Measurements from ENCODE around the gene ARHGAP18. TPM values are rescaled to one million over a fixed set of nuclear protein-coding genes. Genes with fewer than 3 reads are reported as not detected.
A peak's percentile ranks its signal among the peaks of the same experiment; 100 is the strongest.

The ARHGAP18 gene
- total and polyA plus RNA-seq, 2 of the 13 experiments (the other 11 are each of a cell fraction or from before 2014, with no cell fraction given) = 58.2 to 115 TPM

DNA sequence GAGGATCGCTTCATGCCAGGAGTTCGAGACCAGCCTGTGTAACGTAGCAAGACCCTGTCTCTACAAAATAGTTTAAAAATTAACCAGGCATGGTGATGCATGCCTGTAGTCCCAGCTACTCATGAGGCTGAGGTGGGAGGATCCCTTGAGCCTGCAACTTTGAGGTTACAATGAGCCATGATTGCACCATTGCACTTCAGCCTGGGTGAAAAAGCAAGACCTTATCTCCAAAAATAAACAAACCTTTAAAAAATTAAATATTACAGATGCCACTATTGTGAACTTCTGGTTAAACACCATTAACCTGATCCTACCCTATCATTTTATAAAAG is 116.8 kb downstream of the ARHGAP18 start (continued):
- TF ChIP-seq, protein P1, sequence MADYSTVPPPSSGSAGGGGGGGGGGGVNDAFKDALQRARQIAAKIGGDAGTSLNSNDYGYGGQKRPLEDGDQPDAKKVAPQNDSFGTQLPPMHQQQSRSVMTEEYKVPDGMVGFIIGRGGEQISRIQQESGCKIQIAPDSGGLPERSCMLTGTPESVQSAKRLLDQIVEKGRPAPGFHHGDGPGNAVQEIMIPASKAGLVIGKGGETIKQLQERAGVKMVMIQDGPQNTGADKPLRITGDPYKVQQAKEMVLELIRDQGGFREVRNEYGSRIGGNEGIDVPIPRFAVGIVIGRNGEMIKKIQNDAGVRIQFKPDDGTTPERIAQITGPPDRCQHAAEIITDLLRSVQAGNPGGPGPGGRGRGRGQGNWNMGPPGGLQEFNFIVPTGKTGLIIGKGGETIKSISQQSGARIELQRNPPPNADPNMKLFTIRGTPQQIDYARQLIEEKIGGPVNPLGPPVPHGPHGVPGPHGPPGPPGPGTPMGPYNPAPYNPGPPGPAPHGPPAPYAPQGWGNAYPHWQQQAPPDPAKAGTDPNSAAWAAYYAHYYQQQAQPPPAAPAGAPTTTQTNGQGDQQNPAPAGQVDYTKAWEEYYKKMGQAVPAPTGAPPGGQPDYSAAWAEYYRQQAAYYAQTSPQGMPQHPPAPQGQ (CRISPR knock-in tag; IDR thresholded peaks at IDR 0.05; ENCODE audit: borderline replicate concordance) = no peak
- TF ChIP-seq, protein P2, sequence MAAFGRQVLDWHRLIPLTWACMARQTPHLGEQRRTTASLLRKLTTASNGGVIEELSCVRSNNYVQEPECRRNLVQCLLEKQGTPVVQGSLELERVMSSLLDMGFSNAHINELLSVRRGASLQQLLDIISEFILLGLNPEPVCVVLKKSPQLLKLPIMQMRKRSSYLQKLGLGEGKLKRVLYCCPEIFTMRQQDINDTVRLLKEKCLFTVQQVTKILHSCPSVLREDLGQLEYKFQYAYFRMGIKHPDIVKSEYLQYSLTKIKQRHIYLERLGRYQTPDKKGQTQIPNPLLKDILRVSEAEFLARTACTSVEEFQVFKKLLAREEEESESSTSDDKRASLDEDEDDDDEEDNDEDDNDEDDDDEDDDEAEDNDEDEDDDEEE (CRISPR knock-in tag; IDR thresholded peaks at IDR 0.05) = no peak
- no peak for TF ChIP-seq RORA (CRISPR knock-in tag; IDR thresholded peaks at IDR 0.05)
- no peak for TF ChIP-seq KLF16 (CRISPR knock-in tag; IDR thresholded peaks at IDR 0.05)
- TF ChIP-seq ZNF660 (CRISPR knock-in tag; IDR thresholded peaks at IDR 0.05; ENCODE audit: borderline replicate concordance, low read depth) = no peak
- TF ChIP-seq, protein P3, sequence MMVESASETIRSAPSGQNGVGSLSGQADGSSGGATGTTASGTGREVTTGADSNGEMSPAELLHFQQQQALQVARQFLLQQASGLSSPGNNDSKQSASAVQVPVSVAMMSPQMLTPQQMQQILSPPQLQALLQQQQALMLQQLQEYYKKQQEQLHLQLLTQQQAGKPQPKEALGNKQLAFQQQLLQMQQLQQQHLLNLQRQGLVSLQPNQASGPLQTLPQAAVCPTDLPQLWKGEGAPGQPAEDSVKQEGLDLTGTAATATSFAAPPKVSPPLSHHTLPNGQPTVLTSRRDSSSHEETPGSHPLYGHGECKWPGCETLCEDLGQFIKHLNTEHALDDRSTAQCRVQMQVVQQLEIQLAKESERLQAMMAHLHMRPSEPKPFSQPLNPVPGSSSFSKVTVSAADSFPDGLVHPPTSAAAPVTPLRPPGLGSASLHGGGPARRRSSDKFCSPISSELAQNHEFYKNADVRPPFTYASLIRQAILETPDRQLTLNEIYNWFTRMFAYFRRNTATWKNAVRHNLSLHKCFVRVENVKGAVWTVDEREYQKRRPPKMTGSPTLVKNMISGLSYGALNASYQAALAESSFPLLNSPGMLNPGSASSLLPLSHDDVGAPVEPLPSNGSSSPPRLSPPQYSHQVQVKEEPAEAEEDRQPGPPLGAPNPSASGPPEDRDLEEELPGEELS (CRISPR knock-in tag; IDR thresholded peaks at IDR 0.05) = 0 out of 2 replicates have a peak, but pooled peaks have one; percentile 25
- no peak for TF ChIP-seq SP1 (IDR thresholded peaks at IDR 0.05)
- no peak for TF ChIP-seq SP1 (CRISPR knock-in tag; IDR thresholded peaks at IDR 0.05)
- TF ChIP-seq, protein P4, sequence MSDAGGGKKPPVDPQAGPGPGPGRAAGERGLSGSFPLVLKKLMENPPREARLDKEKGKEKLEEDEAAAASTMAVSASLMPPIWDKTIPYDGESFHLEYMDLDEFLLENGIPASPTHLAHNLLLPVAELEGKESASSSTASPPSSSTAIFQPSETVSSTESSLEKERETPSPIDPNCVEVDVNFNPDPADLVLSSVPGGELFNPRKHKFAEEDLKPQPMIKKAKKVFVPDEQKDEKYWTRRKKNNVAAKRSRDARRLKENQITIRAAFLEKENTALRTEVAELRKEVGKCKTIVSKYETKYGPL (CRISPR knock-in tag; IDR thresholded peaks at IDR 0.05) = no peak
- TF ChIP-seq, protein P5, sequence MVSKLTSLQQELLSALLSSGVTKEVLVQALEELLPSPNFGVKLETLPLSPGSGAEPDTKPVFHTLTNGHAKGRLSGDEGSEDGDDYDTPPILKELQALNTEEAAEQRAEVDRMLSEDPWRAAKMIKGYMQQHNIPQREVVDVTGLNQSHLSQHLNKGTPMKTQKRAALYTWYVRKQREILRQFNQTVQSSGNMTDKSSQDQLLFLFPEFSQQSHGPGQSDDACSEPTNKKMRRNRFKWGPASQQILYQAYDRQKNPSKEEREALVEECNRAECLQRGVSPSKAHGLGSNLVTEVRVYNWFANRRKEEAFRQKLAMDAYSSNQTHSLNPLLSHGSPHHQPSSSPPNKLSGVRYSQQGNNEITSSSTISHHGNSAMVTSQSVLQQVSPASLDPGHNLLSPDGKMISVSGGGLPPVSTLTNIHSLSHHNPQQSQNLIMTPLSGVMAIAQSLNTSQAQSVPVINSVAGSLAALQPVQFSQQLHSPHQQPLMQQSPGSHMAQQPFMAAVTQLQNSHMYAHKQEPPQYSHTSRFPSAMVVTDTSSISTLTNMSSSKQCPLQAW (CRISPR knock-in tag; IDR thresholded peaks at IDR 0.05) = peak; percentile 59; the same call in 1 of the 2 replicates
